ENCODE data around the gene ISL2. TPM values are rescaled to one million over a fixed set of nuclear protein-coding genes. Genes with fewer than 3 reads are reported as not detected.

Gene ISL2
- total and polyA plus RNA-seq, 2 of the 13 experiments (the other 11 are each of a cell fraction or from before 2014, with no cell fraction given): 4.3 to 5.1 TPM

DNA sequence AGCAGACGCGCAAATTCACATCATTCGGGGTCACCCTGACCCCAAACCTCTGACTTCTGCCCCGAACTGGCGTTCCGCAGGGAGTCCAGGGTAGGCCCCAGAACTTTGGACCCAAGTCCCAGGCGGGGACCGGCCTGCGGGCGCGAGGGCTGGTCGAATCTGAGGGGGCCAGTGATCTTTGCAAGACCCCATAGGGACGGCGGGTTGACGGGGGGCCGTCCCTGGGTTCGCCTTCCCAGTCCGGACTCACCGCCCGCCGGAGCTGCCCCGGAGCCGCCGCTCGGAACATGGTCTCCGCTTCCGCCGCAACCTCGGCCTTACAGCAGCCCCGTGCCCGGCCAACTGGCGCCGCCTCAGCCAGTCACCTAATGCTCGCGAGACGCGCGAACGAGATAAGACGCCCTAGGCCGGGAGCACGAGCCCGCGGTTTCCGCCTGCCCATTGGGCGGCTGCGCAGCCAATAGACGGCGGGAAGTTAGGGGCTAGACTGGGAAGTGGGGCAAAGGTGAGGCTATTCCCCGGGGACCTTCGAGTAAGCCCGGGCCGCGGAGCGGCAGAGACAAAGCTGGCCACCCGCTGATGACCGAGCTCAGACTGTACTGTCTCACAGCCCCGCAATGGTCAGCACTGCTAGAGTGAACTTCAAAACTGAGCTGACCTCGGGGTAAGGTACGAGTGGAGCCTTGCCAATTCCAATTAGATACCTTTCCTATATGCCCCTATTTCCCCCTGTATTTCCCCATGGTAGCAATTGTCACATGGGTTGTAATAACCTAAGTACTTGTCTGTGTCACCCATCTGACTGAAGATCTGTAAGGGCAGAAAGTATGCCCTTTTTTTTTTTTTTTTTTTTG is 25.2 kb upstream of the ISL2 start, which contains the start of gene ETFA (continued):
- no peak; the same call in 1 of the 2 replicates for TF ChIP-seq STAT6 (CRISPR knock-in tag; IDR thresholded peaks at IDR 0.05; ENCODE audit: borderline replicate concordance)
- 0 out of 2 replicates have a peak, but pooled peaks have one; percentile 90 for TF ChIP-seq ZNF101 (CRISPR knock-in tag; IDR thresholded peaks at IDR 0.05; ENCODE audit: borderline replicate concordance, low read depth)
- no peak for TF ChIP-seq SUZ12 (IDR thresholded peaks at IDR 0.05; ENCODE audit: low read depth, low read length)
- TF ChIP-seq KDM5B (CRISPR knock-in tag; IDR thresholded peaks at IDR 0.05; ENCODE audit: borderline replicate concordance): peak; percentile 98
- TF ChIP-seq SOX5 (CRISPR knock-in tag; IDR thresholded peaks at IDR 0.05; ENCODE audit: borderline replicate concordance): peak; percentile 54; the same call in 1 of the 2 replicates
- TF ChIP-seq ZNF841 (CRISPR knock-in tag; IDR thresholded peaks at IDR 0.05; ENCODE audit: borderline replicate concordance): 0 out of 2 replicates have a peak, but pooled peaks have one; percentile 60
- no peak for TF ChIP-seq GPBP1L1 (CRISPR knock-in tag; IDR thresholded peaks at IDR 0.05)
- no peak for TF ChIP-seq ZNF460 (CRISPR knock-in tag; IDR thresholded peaks at IDR 0.05; ENCODE audit: borderline replicate concordance)
- peak; percentile 88; the same call in 1 of the 2 replicates for TF ChIP-seq ZNF607 (CRISPR knock-in tag; IDR thresholded peaks at IDR 0.05; ENCODE audit: borderline replicate concordance)
- peak; percentile 64; the same call in 1 of the 2 replicates for TF ChIP-seq ZNF614 (CRISPR knock-in tag; IDR thresholded peaks at IDR 0.05; ENCODE audit: borderline replicate concordance)
- TF ChIP-seq REL (CRISPR knock-in tag; conservative IDR thresholded peaks at IDR 0.05): peak; percentile 79; the same call in 1 of the 2 replicates
- TF ChIP-seq, protein P1, sequence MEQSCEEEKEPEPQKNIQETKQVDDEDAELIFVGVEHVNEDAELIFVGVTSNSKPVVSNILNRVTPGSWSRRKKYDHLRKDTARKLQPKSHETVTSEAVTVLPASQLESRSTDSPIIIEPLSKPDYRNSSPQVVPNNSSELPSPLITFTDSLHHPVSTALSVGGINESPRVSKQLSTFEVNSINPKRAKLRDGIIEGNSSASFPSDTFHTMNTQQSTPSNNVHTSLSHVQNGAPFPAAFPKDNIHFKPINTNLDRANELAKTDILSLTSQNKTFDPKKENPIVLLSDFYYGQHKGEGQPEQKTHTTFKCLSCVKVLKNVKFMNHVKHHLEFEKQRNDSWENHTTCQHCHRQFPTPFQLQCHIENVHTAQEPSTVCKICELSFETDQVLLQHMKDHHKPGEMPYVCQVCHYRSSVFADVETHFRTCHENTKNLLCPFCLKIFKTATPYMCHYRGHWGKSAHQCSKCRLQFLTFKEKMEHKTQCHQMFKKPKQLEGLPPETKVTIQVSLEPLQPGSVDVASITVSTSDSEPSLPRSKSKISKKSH (CRISPR knock-in tag; IDR thresholded peaks at IDR 0.05; ENCODE audit: borderline replicate concordance): peak; percentile 92
- 0 out of 2 replicates have a peak, but pooled peaks have one; percentile 38 for TF ChIP-seq ZSCAN20 (CRISPR knock-in tag; IDR thresholded peaks at IDR 0.05; ENCODE audit: borderline replicate concordance)
- no peak; the same call in 1 of the 2 replicates for TF ChIP-seq ZFP90 (CRISPR knock-in tag; IDR thresholded peaks at IDR 0.05; ENCODE audit: borderline replicate concordance)
- peak; percentile 79 for TF ChIP-seq THRA (CRISPR knock-in tag; IDR thresholded peaks at IDR 0.05; ENCODE audit: borderline replicate concordance)
- TF ChIP-seq ZBTB20 (CRISPR knock-in tag; IDR thresholded peaks at IDR 0.05; ENCODE audit: borderline replicate concordance, low read depth): no peak; the same call in 1 of the 2 replicates
- no peak for TF ChIP-seq ZFAT (CRISPR knock-in tag; conservative IDR thresholded peaks at IDR 0.05)
- peak; percentile 80 for TF ChIP-seq RBM39 (IDR thresholded peaks at IDR 0.05; ENCODE audit: low read depth, low read length, poor library complexity, severe bottlenecking)
- TF ChIP-seq ZNF180 (CRISPR knock-in tag; IDR thresholded peaks at IDR 0.05; ENCODE audit: borderline replicate concordance, low read depth): no peak
